Epithelial cell of esophagus (primary cell): Measurements from ENCODE around the gene CPNE4.

Experiments used
- DNase-seq: peaks from one replicate; pipeline ENCODE4 v3.0.0; 2010; ENCODE audit warnings: low read depth
- H3K4me3 ChIP-seq: 2 replicates; pipeline ENCODE4 v1.5.1; 2011; ENCODE audit warnings: mild to moderate bottlenecking, low read length, control low read depth
- CTCF ChIP-seq: IDR thresholded peaks from 2 replicates; pipeline ENCODE4 v1.5.1; 2011; ENCODE audit warnings: low read depth, mild to moderate bottlenecking, low read length, control low read depth, inconsistent platforms; ENCODE audit not compliant: insufficient read depth; ENCODE audit errors: missing control alignments

CPNE4 gene

GRCh38 chr3:132006605-132007204, 28.1 kb downstream of the CPNE4 start:
- H3K4me3 ChIP-seq = no peak overlapping the region
- peak; percentile 78 for DNase-seq
- peak; percentile 81 for TF ChIP-seq CTCF

GRCh38 chr3:132004571-132004970, 30.2 kb downstream of the CPNE4 start:
- TF ChIP-seq CTCF = no peak
- no peak overlapping the region for H3K4me3 ChIP-seq
- no peak for DNase-seq

- H3K4me3 ChIP-seq = no peak overlapping the region
- TF ChIP-seq CTCF = no peak
- DNase-seq = no peak
Measured at GRCh38 chr3:132003685-132004084, 31.1 kb downstream of the CPNE4 start.

- DNase-seq = no peak
- no peak overlapping the region for H3K4me3 ChIP-seq
- TF ChIP-seq CTCF = no peak
Measured at GRCh38 chr3:132001999-132002398, 32.8 kb downstream of the CPNE4 start.

- TF ChIP-seq CTCF = no peak
- no peak overlapping the region for H3K4me3 ChIP-seq
- no peak for DNase-seq
Measured at GRCh38 chr3:132001036-132001435, 33.8 kb downstream of the CPNE4 start.

GRCh38 chr3:131998027-131998426, 36.8 kb downstream of the CPNE4 start:
- no peak overlapping the region for H3K4me3 ChIP-seq
- DNase-seq = no peak
- no peak for TF ChIP-seq CTCF

GRCh38 chr3:131995891-131996290, 38.9 kb downstream of the CPNE4 start:
- TF ChIP-seq CTCF = no peak
- no peak overlapping the region for H3K4me3 ChIP-seq
- no peak for DNase-seq
